ENCODE measurements around the gene CMYA5. TPM values are rescaled to one million over a fixed set of nuclear protein-coding genes. Genes with fewer than 3 reads are reported as not detected.
"Not testable (repeated sequence)": the region's sequence is repeated elsewhere in the genome, so short reads cannot be mapped to it uniquely, and the experiment has no call there.

The CMYA5 gene
- total RNA-seq, 2 donors from 2014 or later, result 1,199 to 1,662 TPM

DNA sequence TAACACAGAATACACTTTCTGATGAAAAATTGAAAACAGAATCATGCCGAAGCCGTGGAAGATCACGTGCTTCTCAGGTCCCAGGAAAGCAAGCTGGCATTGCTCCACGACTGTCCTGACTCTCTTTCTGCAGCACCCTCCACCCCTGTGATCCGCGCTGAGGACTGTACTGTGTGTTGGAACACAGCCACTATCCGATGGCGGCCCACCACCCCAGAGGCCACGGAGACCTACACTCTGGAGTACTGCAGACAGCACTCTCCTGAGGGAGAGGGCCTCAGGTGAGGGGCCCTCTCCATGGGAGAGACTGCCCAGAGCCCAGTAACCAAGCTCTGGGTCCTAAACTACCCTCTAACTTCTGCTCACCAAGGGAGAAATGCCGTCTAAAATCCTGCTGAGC lies 73.3 kb downstream of the CMYA5 start:
- Histone ChIP-seq H3K36me3 (peaks cover 63% of the 10 kb centered on the region), H3K4me3 (no peak overlapping the region), H3K4me1 (no peaks in the 10 kb centered on the region), H3K9me3 (no peaks in the 10 kb centered on the region), H3K27me3 (no peaks in the 10 kb centered on the region), H3K27ac (no peak overlapping the region)
- DNase-seq (ENCODE audit: low spot score), result no peak
- TF ChIP-seq, protein P1, sequence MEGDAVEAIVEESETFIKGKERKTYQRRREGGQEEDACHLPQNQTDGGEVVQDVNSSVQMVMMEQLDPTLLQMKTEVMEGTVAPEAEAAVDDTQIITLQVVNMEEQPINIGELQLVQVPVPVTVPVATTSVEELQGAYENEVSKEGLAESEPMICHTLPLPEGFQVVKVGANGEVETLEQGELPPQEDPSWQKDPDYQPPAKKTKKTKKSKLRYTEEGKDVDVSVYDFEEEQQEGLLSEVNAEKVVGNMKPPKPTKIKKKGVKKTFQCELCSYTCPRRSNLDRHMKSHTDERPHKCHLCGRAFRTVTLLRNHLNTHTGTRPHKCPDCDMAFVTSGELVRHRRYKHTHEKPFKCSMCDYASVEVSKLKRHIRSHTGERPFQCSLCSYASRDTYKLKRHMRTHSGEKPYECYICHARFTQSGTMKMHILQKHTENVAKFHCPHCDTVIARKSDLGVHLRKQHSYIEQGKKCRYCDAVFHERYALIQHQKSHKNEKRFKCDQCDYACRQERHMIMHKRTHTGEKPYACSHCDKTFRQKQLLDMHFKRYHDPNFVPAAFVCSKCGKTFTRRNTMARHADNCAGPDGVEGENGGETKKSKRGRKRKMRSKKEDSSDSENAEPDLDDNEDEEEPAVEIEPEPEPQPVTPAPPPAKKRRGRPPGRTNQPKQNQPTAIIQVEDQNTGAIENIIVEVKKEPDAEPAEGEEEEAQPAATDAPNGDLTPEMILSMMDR (IDR thresholded peaks at IDR 0.05), result no peak

GRCh38 chr5:79764147-79764546 lies 74.5 kb downstream of the CMYA5 start:
- not testable (repeated sequence) for H3K27ac ChIP-seq; H3K9me3 ChIP-seq; DNase-seq (ENCODE audit: low spot score); H3K4me3 ChIP-seq; H3K27me3 ChIP-seq; H3K4me1 ChIP-seq
- peaks cover 66% of the 10 kb centered on the region for H3K36me3 ChIP-seq

DNA sequence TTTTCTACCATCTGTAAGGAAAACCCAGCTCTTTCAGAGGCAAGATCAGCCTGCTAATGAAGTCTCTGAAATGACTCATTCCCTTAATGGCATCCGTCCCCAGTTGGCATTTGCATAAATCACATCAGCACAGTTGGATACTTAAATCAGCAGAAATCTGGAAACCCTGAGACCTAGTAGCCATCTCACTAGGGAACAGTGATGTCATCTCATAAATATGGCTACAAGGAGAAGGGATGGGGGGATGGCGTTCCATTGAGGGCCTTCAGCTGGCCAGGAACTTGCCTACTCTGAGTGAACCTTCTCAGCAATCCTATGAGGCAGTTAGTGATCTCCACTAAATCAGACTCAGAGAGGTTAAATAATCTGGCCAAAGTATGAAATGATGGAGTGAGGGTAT lies 81.8 kb downstream of the CMYA5 start:
- H3K4me1 ChIP-seq, result peaks cover 0 to 3% of the 10 kb centered on the region in 2 donors
- H3K36me3 ChIP-seq, result peaks cover 63% of the 10 kb centered on the region
- TF ChIP-seq, protein P1 (IDR thresholded peaks at IDR 0.05), result no peak
- H3K4me3 ChIP-seq, result no peak overlapping the region
- H3K27me3 ChIP-seq, result no peaks in the 10 kb centered on the region
- no peak for DNase-seq (ENCODE audit: low spot score)
- no peaks in the 10 kb centered on the region for H3K9me3 ChIP-seq
- H3K27ac ChIP-seq, result no peak overlapping the region

GRCh38 chr5:79772651-79773050 lies 83.0 kb downstream of the CMYA5 start:
- no peaks in the 10 kb centered on the region for H3K27me3 ChIP-seq
- TF ChIP-seq, protein P1 (IDR thresholded peaks at IDR 0.05), result no peak
- peaks cover 0 to 3% of the 10 kb centered on the region in 2 donors for H3K4me1 ChIP-seq
- no peak overlapping the region for H3K4me3 ChIP-seq
- H3K27ac ChIP-seq, result no peak overlapping the region
- H3K9me3 ChIP-seq, result no peaks in the 10 kb centered on the region
- H3K36me3 ChIP-seq, result peaks cover 63% of the 10 kb centered on the region
- DNase-seq (ENCODE audit: low spot score), result no peak

- Histone ChIP-seq H3K36me3 (peaks cover 53% of the 10 kb centered on the region), H3K4me3 (no peak overlapping the region), H3K9me3 (no peaks in the 10 kb centered on the region), H3K27me3 (no peaks in the 10 kb centered on the region), H3K4me1 (peaks cover 0 to 3% of the 10 kb centered on the region in 2 donors), H3K27ac (no peak overlapping the region)
- TF ChIP-seq, protein P1 (IDR thresholded peaks at IDR 0.05), result no peak
- no peak for DNase-seq (ENCODE audit: low spot score)
Observed at GRCh38 chr5:79773612-79774011, 84.0 kb downstream of the CMYA5 start.

DNA sequence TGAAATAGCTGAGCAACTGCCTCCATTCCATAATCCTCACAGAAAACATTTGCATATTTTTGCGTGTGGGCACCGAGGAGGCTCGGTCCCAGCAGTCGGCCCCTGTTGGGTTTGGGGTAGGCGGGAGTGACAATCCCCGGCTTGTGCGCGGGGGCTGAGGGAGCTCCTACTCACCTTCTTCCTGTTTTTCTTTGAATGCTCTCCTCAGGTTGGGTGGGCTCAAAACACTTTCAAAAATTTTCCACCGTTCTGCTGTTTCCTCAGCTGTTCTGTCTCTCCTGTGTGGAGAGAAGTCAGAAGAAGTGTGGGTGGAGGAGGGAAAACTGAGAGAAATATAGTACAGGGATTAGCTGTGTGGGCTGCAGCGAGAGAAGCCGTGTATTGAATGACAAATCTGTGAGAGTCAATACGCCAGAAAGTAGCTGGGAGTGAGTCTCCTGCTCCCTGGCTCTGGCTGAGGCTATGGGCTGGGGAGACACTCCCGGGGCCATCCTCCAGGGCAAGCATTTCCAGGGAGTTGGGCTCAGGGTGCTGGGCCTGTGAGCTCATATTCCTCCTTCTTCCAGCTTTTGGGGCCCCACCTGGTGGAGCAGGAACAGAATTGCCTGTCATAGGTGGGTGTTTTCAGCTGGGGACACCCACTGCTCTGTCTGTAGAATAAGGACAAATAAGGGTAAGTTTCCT lies 84.7 kb downstream of the CMYA5 start:
- no peak overlapping the region for H3K4me3 ChIP-seq
- no peak overlapping the region for H3K27ac ChIP-seq
- no peaks in the 10 kb centered on the region for H3K27me3 ChIP-seq
- TF ChIP-seq, protein P1 (IDR thresholded peaks at IDR 0.05), result peak in 1 of 2 donors; percentile 28
- H3K9me3 ChIP-seq, result no peaks in the 10 kb centered on the region
- H3K4me1 ChIP-seq, result peaks cover 0 to 3% of the 10 kb centered on the region in 2 donors
- no peak for DNase-seq (ENCODE audit: low spot score)
- peaks cover 48% of the 10 kb centered on the region for H3K36me3 ChIP-seq

Measured in right atrium auricular region (tissue), 2 donors.